PC-3 (cell line): Measurements from ENCODE around the gene NME7.

Experiments used
- EZH2phosphoT487 ChIP-seq: fragments of 300-600 bp; sonication (generic); IDR thresholded peaks from 2 replicates; pipeline ENCODE4 v1.6.1; 2018; ENCODE audit warnings: mild to moderate bottlenecking, antibody characterized with exemption, low read length, borderline replicate concordance
- TF ChIP-seq, protein P1 (sequence below): fragments of 300-600 bp; sonication (generic); conservative IDR thresholded peaks from 2 replicates; pipeline ENCODE4 v1.5.1; 2017; ENCODE audit warnings: antibody characterized with exemption, low read depth, mild to moderate bottlenecking, low read length

GRCh38 chr1:169271098-169271497 is 96.5 kb downstream of the NME7 start:
- no peak for TF ChIP-seq EZH2phosphoT487
- TF ChIP-seq, protein P1, sequence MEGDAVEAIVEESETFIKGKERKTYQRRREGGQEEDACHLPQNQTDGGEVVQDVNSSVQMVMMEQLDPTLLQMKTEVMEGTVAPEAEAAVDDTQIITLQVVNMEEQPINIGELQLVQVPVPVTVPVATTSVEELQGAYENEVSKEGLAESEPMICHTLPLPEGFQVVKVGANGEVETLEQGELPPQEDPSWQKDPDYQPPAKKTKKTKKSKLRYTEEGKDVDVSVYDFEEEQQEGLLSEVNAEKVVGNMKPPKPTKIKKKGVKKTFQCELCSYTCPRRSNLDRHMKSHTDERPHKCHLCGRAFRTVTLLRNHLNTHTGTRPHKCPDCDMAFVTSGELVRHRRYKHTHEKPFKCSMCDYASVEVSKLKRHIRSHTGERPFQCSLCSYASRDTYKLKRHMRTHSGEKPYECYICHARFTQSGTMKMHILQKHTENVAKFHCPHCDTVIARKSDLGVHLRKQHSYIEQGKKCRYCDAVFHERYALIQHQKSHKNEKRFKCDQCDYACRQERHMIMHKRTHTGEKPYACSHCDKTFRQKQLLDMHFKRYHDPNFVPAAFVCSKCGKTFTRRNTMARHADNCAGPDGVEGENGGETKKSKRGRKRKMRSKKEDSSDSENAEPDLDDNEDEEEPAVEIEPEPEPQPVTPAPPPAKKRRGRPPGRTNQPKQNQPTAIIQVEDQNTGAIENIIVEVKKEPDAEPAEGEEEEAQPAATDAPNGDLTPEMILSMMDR: peak; percentile 60
